SU-DHL-6 (cell line): ENCODE data around the gene CASP1.

ENCODE experiments used
- H2AFZ ChIP-seq: fragments of 200-600 bp; sonication (generic); 2 replicates; pipeline ENCODE4 v1.6.1; 2014; ENCODE audit warnings: low read depth, mild to moderate bottlenecking, moderate library complexity, mixed read lengths, antibody characterized with exemption, low read length; ENCODE audit not compliant: severe bottlenecking
- H3F3A ChIP-seq: fragments of 200-600 bp; shearing (Covaris generic); 2 replicates; pipeline ENCODE4 v1.6.0; 2016; ENCODE audit warnings: antibody characterized with exemption, mild to moderate bottlenecking; ENCODE audit not compliant: insufficient read depth
- H3K27ac ChIP-seq: fragments of 200-600 bp; sonication (generic); 2 replicates; pipeline ENCODE4 v1.5.1; 2016; ENCODE audit warnings: low read depth, mild to moderate bottlenecking, low read length, moderate library complexity, mixed read lengths
- H3K27me3 ChIP-seq: fragments of 200-600 bp; sonication (generic), shearing (Covaris generic); 2 replicates; pipeline ENCODE4 v1.6.0; 2014; ENCODE audit warnings: mild to moderate bottlenecking, low read length
- H3K36me3 ChIP-seq: fragments of 200-600 bp; sonication (generic); 2 replicates; pipeline ENCODE4 v1.6.1; 2014; ENCODE audit warnings: mild to moderate bottlenecking, low read length, mixed read lengths
- H3K4me2 ChIP-seq: fragments of 300-600, 200-600 bp; shearing (Covaris generic), sonication (generic); 2 replicates; pipeline ENCODE4 v1.6.0; 2014; ENCODE audit warnings: low read length, low read depth, mild to moderate bottlenecking; ENCODE audit not compliant: poor library complexity, severe bottlenecking
- H3K4me3 ChIP-seq: fragments of 200-600 bp; sonication (generic); 2 replicates; pipeline ENCODE4 v1.5.1; 2014; ENCODE audit warnings: antibody characterized with exemption, low read length, mild to moderate bottlenecking, mixed read lengths; ENCODE audit not compliant: insufficient read depth, poor library complexity, severe bottlenecking
- H3K79me2 ChIP-seq: fragments of 200-600 bp; sonication (generic); 2 replicates; pipeline ENCODE4 v1.6.1; 2014; ENCODE audit warnings: mild to moderate bottlenecking, low read length, moderate library complexity; ENCODE audit not compliant: insufficient read depth
- H3K9ac ChIP-seq: fragments of 200-600 bp; sonication (generic); 2 replicates; pipeline ENCODE4 v1.7.0; 2014; ENCODE audit warnings: mild to moderate bottlenecking, low read length
- H3K9me2 ChIP-seq: fragments of 200-600 bp; sonication (generic); replicated peaks from 2 replicates; pipeline ENCODE4 v1.6.1; 2014; ENCODE audit warnings: low read length; ENCODE audit not compliant: insufficient read depth
- H3K9me3 ChIP-seq: fragments of 200-600 bp; sonication (generic); 2 replicates; pipeline ENCODE4 v1.6.1; 2014; ENCODE audit warnings: low read length, mixed read lengths; ENCODE audit not compliant: insufficient read depth
- H4K20me1 ChIP-seq: fragments of 200-600 bp; sonication (generic); 2 replicates; pipeline ENCODE4 v1.6.1; 2014; ENCODE audit warnings: low read depth, mild to moderate bottlenecking, antibody characterized with exemption, low read length, moderate library complexity, mixed read lengths
- CTCF ChIP-seq: fragments of 200-600 bp; sonication (generic); IDR thresholded peaks from one replicate; pipeline ENCODE4 v1.5.1; 2017; ENCODE audit warnings: antibody characterized with exemption, mild to moderate bottlenecking, low read length, moderate library complexity; ENCODE audit not compliant: insufficient read depth, poor library complexity, severe bottlenecking
- EZH2phosphoT487 ChIP-seq: fragments of 200-600 bp; sonication (generic), shearing (Covaris generic); conservative IDR thresholded peaks from 2 replicates; pipeline ENCODE4 v1.6.1; 2018; ENCODE audit warnings: mild to moderate bottlenecking, antibody characterized with exemption, low read length, moderate library complexity, mixed read lengths

The CASP1 gene

GRCh38 chr11:105033343-105033742 lies 1.6 kb downstream of the CASP1 start:
- Histone ChIP-seq H3K27ac (no peak overlapping the region), H3K79me2 (no peaks in the 10 kb centered on the region), H4K20me1 (no peaks in the 10 kb centered on the region), H3K9ac (no peak overlapping the region), H3F3A (no peaks in the 10 kb centered on the region), H3K4me3 (no peak overlapping the region), H3K4me2 (no peak overlapping the region), H3K9me2 (no peaks in the 10 kb centered on the region), H3K9me3 (no peaks in the 10 kb centered on the region), H3K27me3 (no peaks in the 10 kb centered on the region), H3K36me3 (no peaks in the 10 kb centered on the region), H2AFZ (no peak overlapping the region)
- TF ChIP-seq EZH2phosphoT487 (no peak), CTCF (no peak)

GRCh38 chr11:105032495-105032894 lies 2.4 kb downstream of the CASP1 start:
- no peak overlapping the region for H3K27ac ChIP-seq
- no peak overlapping the region for H3K4me3 ChIP-seq
- TF ChIP-seq EZH2phosphoT487 (no peak), CTCF (no peak)
- no peak overlapping the region for H3K4me2 ChIP-seq
- no peaks in the 10 kb centered on the region for H3K36me3 ChIP-seq
- H3K9ac ChIP-seq, result no peak overlapping the region
- no peaks in the 10 kb centered on the region for H3F3A ChIP-seq
- no peaks in the 10 kb centered on the region for H3K27me3 ChIP-seq
- H3K9me3 ChIP-seq, result no peaks in the 10 kb centered on the region
- H2AFZ ChIP-seq, result no peak overlapping the region
- no peaks in the 10 kb centered on the region for H3K9me2 ChIP-seq
- H4K20me1 ChIP-seq, result no peaks in the 10 kb centered on the region
- H3K79me2 ChIP-seq, result no peaks in the 10 kb centered on the region

DNA sequence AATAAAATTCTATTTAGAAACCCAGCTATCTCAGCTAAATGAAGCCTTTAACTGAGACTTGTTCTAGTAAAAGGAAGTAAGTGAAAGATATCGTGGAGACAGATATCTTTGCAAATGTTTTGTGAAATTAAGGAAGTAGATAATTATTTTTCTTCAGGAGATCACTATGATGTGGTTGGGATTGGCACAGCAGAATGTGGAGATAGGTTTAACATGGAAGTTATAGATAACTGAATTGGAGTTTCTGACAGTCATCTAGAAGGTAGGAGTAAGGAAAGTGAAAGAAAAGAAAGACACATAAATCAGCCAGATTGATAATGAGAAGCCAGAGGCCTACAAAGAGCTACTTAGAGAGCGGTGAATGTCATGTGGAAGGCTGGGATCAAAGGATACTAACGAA lies 7.3 kb downstream of the CASP1 start:
- no peak overlapping the region for H3K27ac ChIP-seq
- no peak overlapping the region for H2AFZ ChIP-seq
- H3K9me3 ChIP-seq, result no peaks in the 10 kb centered on the region
- no peaks in the 10 kb centered on the region for H3K27me3 ChIP-seq
- TF ChIP-seq EZH2phosphoT487 (no peak), CTCF (no peak)
- H4K20me1 ChIP-seq, result no peaks in the 10 kb centered on the region
- H3K79me2 ChIP-seq, result no peaks in the 10 kb centered on the region
- no peaks in the 10 kb centered on the region for H3F3A ChIP-seq
- no peaks in the 10 kb centered on the region for H3K36me3 ChIP-seq
- H3K4me3 ChIP-seq, result no peak overlapping the region
- no peak overlapping the region for H3K4me2 ChIP-seq
- no peak overlapping the region for H3K9ac ChIP-seq
- H3K9me2 ChIP-seq, result no peaks in the 10 kb centered on the region

DNA sequence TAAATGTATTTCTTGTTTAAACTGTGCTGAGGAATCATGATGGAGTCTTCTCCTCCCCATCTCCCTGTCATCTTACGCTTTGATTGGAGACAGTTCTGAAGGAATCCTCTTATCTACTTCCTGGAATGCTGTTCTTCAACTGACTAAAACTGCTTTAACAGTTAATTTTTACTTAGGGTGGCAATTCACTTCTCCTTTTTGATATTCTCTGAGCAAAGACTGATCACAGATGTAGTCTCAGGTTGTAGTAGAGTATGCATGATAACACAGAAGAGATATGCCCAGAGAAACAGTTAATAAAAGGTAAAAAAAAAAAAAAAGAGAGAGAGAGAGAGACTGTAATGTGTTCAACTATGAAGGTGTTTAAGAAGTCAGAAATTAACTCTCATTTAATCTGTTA lies 10.6 kb downstream of the CASP1 start:
- no peaks in the 10 kb centered on the region for H3K27me3 ChIP-seq
- H4K20me1 ChIP-seq, result no peaks in the 10 kb centered on the region
- no peaks in the 10 kb centered on the region for H3K79me2 ChIP-seq
- no peaks in the 10 kb centered on the region for H3K36me3 ChIP-seq
- no peak overlapping the region for H3K9ac ChIP-seq
- H3K4me2 ChIP-seq, result no peak overlapping the region
- H2AFZ ChIP-seq, result no peak overlapping the region
- H3K27ac ChIP-seq, result no peak overlapping the region
- H3K4me3 ChIP-seq, result no peak overlapping the region
- no peaks in the 10 kb centered on the region for H3K9me3 ChIP-seq
- TF ChIP-seq EZH2phosphoT487 (no peak), CTCF (no peak)
- no peaks in the 10 kb centered on the region for H3K9me2 ChIP-seq
- H3F3A ChIP-seq, result no peaks in the 10 kb centered on the region
